ENCODE data around the gene ANKRD6.
A peak's percentile ranks its signal among the peaks of the same experiment; 100 is the strongest.

ANKRD6 gene

DNA sequence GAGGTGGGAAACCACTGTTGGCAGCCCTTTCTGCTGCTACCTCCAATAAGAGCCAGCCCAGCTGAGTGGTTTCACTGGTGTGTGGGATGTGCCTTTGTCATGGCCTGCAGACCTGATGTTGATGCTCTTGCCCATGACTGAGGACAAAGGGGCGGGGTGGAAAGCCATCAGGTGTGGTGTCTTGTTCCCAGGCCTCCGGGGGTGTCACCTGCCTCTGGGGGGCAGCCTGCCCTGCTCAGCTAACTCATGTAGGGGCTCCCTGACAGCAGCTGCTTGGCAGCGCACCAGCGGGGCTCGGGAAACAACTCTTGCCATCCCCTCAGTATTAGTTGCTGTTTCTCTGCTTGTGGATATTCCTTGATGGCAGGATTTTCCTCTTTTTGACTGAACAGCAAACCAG lies 114.3 kb downstream of the ANKRD6 start:
- Histone ChIP-seq H3K4me1 (ENCODE audit: insufficient read depth, low read length) (no peaks in the 10 kb centered on the region), H2AFZ (ENCODE audit: low read depth, low read length) (no peak overlapping the region), H3K9me3 (ENCODE audit: low read length) (peaks cover 3% of the 10 kb centered on the region), H3K27me3 (ENCODE audit: insufficient read depth, low read length) (no peaks in the 10 kb centered on the region), H3K36me3 (ENCODE audit: insufficient read depth, low read length) (no peaks in the 10 kb centered on the region), H3K4me3 (ENCODE audit: low read length) (no peak overlapping the region)

GRCh38 chr6:89553431-89553830 lies 120.5 kb downstream of the ANKRD6 start:
- peaks cover 15% of the 10 kb centered on the region for H3K4me1 ChIP-seq (ENCODE audit: insufficient read depth, low read length)
- no peak overlapping the region for H3K4me3 ChIP-seq (ENCODE audit: low read length)
- peaks cover 12% of the 10 kb centered on the region for H3K9me3 ChIP-seq (ENCODE audit: low read length)
- H2AFZ ChIP-seq (ENCODE audit: low read depth, low read length): no peak overlapping the region
- H3K27me3 ChIP-seq (ENCODE audit: insufficient read depth, low read length): no peaks in the 10 kb centered on the region
- no peaks in the 10 kb centered on the region for H3K36me3 ChIP-seq (ENCODE audit: insufficient read depth, low read length)

DNA sequence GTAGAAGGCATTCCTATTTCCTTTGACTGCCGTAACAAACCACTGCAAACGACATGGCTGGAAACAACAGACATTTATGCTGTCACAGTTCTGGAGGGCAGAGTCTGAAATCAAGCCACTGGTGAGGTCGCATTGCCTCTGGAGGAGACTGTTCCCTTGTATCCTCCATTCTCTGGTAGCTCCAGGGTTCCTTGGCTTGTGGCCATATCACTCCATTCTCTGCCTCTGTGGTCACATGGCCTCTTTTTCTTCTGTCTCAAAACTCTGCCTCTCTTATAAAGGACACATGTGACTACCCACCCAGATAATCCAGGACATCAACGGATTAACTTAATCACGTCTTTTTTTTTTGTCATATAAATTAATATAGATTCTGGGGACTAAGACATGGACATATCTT lies 121.2 kb downstream of the ANKRD6 start:
- Histone ChIP-seq H3K4me3 (ENCODE audit: low read length) (no peak overlapping the region), H3K4me1 (ENCODE audit: insufficient read depth, low read length) (peaks cover 15% of the 10 kb centered on the region), H2AFZ (ENCODE audit: low read depth, low read length) (no peak overlapping the region), H3K36me3 (ENCODE audit: insufficient read depth, low read length) (no peaks in the 10 kb centered on the region), H3K9me3 (ENCODE audit: low read length) (peaks cover 12% of the 10 kb centered on the region), H3K27me3 (ENCODE audit: insufficient read depth, low read length) (no peaks in the 10 kb centered on the region)

DNA sequence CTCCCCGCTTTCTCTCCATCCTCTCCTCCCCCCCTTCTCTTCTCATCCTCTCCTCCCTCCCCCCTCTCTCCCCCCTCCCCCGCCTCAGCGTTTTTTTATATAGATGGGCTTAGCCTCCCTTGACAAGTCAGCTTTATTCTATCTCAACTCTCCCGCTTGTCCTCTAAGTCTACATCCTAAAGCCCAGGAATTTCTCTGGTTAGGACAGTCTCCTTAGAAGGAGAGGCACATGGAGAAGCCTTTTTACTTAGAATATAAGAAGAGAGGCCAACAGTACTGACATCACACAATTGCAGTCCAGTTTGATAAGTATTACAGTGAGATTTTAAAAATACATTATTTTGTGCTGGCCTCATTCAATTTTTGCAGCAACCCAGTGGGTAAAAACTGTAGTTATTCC lies 122.1 kb downstream of the ANKRD6 start:
- H2AFZ ChIP-seq (ENCODE audit: low read depth, low read length): no peak overlapping the region
- no peaks in the 10 kb centered on the region for H3K36me3 ChIP-seq (ENCODE audit: insufficient read depth, low read length)
- H3K4me3 ChIP-seq (ENCODE audit: low read length): no peak overlapping the region
- H3K4me1 ChIP-seq (ENCODE audit: insufficient read depth, low read length): peaks cover 15% of the 10 kb centered on the region
- peaks cover 12% of the 10 kb centered on the region for H3K9me3 ChIP-seq (ENCODE audit: low read length)
- no peaks in the 10 kb centered on the region for H3K27me3 ChIP-seq (ENCODE audit: insufficient read depth, low read length)

DNA sequence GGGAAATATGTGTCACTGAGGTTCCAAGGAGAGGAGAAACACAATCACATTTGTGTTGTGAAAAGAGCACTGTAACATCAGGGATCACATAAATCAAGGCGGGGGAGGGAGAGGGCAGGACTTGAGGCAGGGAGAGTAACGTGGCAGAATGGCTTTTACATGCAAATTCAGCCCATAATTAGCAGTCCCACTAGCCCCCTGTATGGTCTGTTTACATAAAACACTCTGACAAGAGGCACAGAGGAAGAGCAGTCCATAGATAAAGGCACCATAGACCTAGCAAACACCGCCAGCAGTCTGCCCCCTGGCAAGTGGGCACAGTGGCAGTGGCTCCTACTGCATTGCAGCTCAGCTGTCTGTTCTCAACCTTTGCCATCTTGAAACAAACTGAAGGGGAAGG lies 122.9 kb downstream of the ANKRD6 start:
- Histone ChIP-seq H3K4me3 (ENCODE audit: low read length) (no peak overlapping the region), H3K27me3 (ENCODE audit: insufficient read depth, low read length) (no peaks in the 10 kb centered on the region), H3K36me3 (ENCODE audit: insufficient read depth, low read length) (no peaks in the 10 kb centered on the region), H2AFZ (ENCODE audit: low read depth, low read length) (no peak overlapping the region), H3K9me3 (ENCODE audit: low read length) (peaks cover 12% of the 10 kb centered on the region), H3K4me1 (ENCODE audit: insufficient read depth, low read length) (peaks cover 17% of the 10 kb centered on the region)

DNA sequence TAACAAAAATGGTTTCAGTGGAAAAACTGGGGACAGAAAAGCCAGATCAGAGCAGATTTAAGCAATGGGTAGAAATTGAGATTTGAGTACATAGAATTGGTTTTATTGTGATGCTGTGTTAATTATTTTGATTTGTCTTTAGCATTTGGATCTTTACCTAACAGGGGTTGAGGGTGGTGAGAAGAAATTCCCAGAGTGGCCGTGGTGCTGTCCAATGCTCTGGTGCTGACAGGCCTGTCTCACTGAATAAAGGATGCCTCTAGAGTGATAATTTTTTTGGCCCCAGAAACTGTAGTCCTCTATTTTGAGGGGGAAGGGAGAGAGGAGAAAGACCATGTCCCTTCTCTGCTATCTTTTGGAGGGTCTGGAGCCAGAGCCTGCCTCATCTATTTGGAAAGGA lies 126.5 kb downstream of the ANKRD6 start:
- peaks cover 54% of the 10 kb centered on the region for H3K4me1 ChIP-seq (ENCODE audit: insufficient read depth, low read length)
- H3K9me3 ChIP-seq (ENCODE audit: low read length): peaks cover 9% of the 10 kb centered on the region

GRCh38 chr6:89562093-89562973 lies 129.4 kb downstream of the ANKRD6 start:
- Histone ChIP-seq H3K4me3 (ENCODE audit: low read length) (peak overlapping the region; percentile 34), H3K9me3 (ENCODE audit: low read length) (peaks cover 7% of the 10 kb centered on the region), H3K36me3 (ENCODE audit: insufficient read depth, low read length) (no peaks in the 10 kb centered on the region), H3K27me3 (ENCODE audit: insufficient read depth, low read length) (no peaks in the 10 kb centered on the region), H3K4me1 (ENCODE audit: insufficient read depth, low read length) (peaks cover 65% of the 10 kb centered on the region), H2AFZ (ENCODE audit: low read depth, low read length) (no peak overlapping the region)

More for the DNA sequence above, 126.5 kb downstream of the ANKRD6 start:
- no peaks in the 10 kb centered on the region for H3K27me3 ChIP-seq (ENCODE audit: insufficient read depth, low read length)
- H3K4me3 ChIP-seq (ENCODE audit: low read length): no peak overlapping the region
- no peaks in the 10 kb centered on the region for H3K36me3 ChIP-seq (ENCODE audit: insufficient read depth, low read length)
- H2AFZ ChIP-seq (ENCODE audit: low read depth, low read length): no peak overlapping the region

DNA sequence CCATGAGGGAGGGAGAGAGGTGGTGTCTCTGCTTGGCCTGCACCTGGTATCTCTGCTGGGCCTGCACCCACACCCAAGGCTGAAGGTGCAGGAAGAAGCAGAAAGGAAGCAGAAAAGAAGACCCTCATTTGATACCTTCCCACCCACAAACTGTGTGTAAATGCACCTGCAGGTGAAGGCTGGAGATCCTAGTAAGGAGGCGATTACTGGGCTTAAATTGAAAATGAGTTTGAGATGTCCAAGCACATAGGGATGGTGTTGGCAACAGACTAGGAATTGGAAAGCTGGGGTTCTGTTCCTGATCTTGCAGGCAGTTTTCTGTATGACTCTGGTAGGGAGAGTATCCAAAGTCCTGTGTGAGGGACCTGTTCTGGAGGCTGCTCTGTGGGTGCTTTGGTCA lies 130.9 kb downstream of the ANKRD6 start:
- Histone ChIP-seq H3K27me3 (ENCODE audit: insufficient read depth, low read length) (no peaks in the 10 kb centered on the region), H3K4me1 (ENCODE audit: insufficient read depth, low read length) (peaks cover 79% of the 10 kb centered on the region), H3K9me3 (ENCODE audit: low read length) (no peaks in the 10 kb centered on the region), H3K36me3 (ENCODE audit: insufficient read depth, low read length) (no peaks in the 10 kb centered on the region), H3K4me3 (ENCODE audit: low read length) (no peak overlapping the region), H2AFZ (ENCODE audit: low read depth, low read length) (no peak overlapping the region)

DNA sequence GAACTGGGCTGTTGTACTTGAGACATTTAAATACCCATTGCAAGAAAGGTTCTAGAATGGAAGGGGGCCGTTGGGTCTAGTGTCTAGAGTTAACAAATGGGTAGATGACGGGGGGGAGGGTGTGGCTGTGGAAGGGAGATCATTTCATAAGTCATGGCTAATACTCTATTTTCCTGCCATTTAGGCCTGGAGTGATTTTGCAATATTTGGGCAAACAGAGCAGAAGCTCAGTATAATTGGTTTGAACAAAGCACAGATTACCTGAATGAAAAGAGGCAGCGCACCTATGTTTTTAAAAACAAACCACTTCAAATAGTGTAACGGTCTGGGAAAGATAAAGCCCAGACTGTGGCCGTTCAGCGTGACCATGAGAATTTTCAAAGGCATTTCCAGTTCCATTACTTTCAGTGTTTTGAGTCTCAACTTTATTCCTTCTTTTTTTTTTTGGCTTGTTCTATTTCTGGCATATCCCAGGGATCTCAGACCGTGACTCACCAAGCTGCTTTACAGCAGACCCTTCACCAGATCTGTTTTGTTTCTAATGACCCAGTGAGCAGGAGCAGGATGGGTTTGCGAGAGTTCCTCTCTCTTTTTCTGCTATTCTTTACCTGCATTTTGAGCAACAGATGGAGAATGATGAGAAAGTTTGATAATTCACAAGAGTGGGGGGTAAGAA lies 131.9 kb downstream of the ANKRD6 start:
- Histone ChIP-seq H3K9me3 (ENCODE audit: low read length) (no peaks in the 10 kb centered on the region), H3K36me3 (ENCODE audit: insufficient read depth, low read length) (no peaks in the 10 kb centered on the region), H3K4me1 (ENCODE audit: insufficient read depth, low read length) (peaks cover 82% of the 10 kb centered on the region), H3K27me3 (ENCODE audit: insufficient read depth, low read length) (no peaks in the 10 kb centered on the region), H2AFZ (ENCODE audit: low read depth, low read length) (no peak overlapping the region), H3K4me3 (ENCODE audit: low read length) (no peak overlapping the region)

DNA sequence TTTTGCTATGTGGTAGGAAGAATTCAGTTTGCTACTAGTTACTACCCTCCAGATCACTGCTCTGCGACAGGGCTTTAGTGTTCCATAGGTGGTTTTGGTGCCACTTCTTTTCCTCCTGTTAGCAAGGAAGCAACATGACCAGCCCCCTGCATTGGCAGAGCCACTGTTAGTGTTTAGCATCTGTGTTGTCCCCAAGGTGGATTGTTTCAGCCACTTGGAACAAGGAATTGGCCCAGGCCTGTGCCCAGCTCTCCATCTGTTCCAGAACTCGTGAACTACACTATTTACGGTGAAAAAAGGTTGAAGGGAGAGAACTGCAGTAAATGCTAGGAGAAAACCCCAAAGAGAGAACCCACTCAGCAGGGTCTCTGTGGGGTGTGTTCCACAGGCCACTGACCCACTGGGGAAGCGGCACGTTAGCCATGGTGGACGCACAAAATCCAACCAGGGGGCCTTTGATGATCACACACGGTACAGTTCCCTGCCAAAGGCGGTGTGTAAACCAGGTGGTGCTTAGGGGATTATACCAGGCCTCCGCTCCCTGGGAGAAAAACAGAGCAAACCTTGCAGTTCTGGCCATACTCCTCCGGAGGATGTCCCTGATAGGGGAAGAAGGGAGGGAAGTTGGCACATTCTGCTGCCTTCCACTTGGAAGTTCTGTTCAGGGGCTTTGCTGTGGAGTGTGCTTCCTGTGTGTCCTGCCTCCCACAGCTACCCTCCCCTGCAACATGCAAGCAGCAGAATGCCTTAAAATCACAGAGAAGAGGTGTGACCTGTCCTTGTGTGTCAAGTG lies 133.3 kb downstream of the ANKRD6 start:
- peaks cover 76% of the 10 kb centered on the region for H3K4me1 ChIP-seq (ENCODE audit: insufficient read depth, low read length)
- peaks cover 6% of the 10 kb centered on the region for H3K36me3 ChIP-seq (ENCODE audit: insufficient read depth, low read length)
- H3K27me3 ChIP-seq (ENCODE audit: insufficient read depth, low read length): no peaks in the 10 kb centered on the region
- peak overlapping the region; percentile 22 for H3K4me3 ChIP-seq (ENCODE audit: low read length)
- H2AFZ ChIP-seq (ENCODE audit: low read depth, low read length): no peak overlapping the region
- no peaks in the 10 kb centered on the region for H3K9me3 ChIP-seq (ENCODE audit: low read length)

DNA sequence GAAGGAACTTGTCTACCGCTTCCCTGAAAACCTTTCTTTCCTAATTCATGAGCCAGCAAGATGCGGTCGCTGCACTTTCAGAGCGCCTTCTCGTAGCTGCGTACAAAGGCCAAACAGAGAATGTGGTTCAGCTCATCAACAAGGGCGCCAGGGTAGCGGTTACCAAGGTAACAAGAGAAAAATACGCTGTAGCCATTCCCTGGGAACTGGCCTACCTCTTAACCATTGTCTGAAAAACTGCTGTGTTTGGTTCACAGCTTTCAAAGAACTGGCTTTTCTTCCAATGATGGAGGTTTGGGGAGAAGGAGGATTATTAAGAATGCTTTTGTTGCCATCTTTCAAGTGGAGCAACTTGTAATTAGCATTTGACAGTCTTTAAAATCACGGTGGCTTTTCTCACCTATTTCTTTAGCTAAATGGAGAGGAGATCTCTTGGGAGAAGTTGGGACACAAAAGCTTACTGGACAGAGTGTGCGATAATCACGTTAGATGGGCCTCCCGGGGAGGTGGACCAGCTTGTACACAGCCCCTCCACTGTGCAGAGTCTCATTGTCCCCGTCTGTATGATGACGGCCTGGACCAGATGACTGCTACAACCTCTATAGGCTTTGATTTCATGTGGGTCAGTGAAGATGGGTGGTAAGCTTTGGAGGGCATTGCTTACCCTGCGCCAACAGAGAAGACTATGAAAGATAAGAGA lies 134.1 kb downstream of the ANKRD6 start:
- no peak overlapping the region for H2AFZ ChIP-seq (ENCODE audit: low read depth, low read length)
- peaks cover 7% of the 10 kb centered on the region for H3K36me3 ChIP-seq (ENCODE audit: insufficient read depth, low read length)
- H3K27me3 ChIP-seq (ENCODE audit: insufficient read depth, low read length): no peaks in the 10 kb centered on the region
- H3K4me1 ChIP-seq (ENCODE audit: insufficient read depth, low read length): peaks cover 67% of the 10 kb centered on the region
- no peaks in the 10 kb centered on the region for H3K9me3 ChIP-seq (ENCODE audit: low read length)
- H3K4me3 ChIP-seq (ENCODE audit: low read length): peak overlapping the region; percentile 22

DNA sequence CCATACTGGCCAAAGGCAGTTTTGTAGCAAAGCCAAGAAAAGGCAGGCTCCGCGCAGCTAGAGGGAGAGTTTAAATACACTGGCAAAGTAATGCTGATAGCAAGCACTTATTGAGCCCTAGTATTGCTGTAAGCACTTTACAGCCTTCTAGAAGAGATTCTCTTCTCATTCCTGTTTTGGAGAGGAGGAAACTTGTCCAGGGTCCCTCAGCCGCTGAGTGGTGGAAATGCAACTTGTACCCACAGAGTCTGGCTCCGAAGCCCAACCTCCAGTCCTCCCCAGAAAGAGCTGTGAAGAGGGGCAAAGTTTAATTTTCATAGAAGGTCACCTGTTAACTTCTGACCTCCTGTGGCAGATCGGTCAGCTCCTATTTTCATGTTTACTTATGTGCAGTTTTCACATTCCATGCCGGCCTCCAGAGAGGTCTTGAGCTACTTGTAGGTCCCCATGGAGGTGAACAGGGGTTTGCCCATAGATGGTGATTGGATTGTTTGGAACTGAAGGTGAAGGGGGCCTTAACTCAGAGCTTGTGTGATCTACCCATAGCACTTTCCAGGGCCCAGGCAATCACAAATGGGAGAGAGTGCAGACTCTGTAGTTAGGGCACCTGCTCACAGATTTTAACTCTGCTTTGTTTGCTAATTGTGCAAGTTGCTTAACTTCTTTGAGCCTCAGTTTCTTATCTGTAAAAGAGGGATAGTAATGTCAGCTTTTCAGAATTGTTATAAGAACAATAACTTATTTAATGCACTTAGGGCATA lies 134.9 kb downstream of the ANKRD6 start:
- peaks cover 2% of the 10 kb centered on the region for H3K9me3 ChIP-seq (ENCODE audit: low read length)
- no peaks in the 10 kb centered on the region for H3K27me3 ChIP-seq (ENCODE audit: insufficient read depth, low read length)
- peak overlapping the region; percentile 22 for H3K4me3 ChIP-seq (ENCODE audit: low read length)
- peaks cover 60% of the 10 kb centered on the region for H3K4me1 ChIP-seq (ENCODE audit: insufficient read depth, low read length)
- peaks cover 14% of the 10 kb centered on the region for H3K36me3 ChIP-seq (ENCODE audit: insufficient read depth, low read length)
- no peak overlapping the region for H2AFZ ChIP-seq (ENCODE audit: low read depth, low read length)
